Cardiac muscle cell (in vitro differentiated cells and primary cell): ENCODE measurements around the gene TMEM179B. TPM values are rescaled to one million over a fixed set of nuclear protein-coding genes. Genes with fewer than 3 reads are reported as not detected.

Experiments used
- DNase-seq, 2 donors: peaks; one replicate each; pipeline versions ENCODE4 v3.0.0 to v3.0.0-alpha.2; 2010 to 2017; ENCODE audit warnings: low read depth in 1 of 2, low spot score in 1 of 2
- H3K27ac ChIP-seq: fragments of 200-600 bp; sonication (generic); 2 replicates; pipeline ENCODE4 v1.5.1; 2016
- H3K27me3 ChIP-seq: fragments of 200-600 bp; sonication (generic); 2 replicates; pipeline ENCODE4 v1.6.0; 2016; ENCODE audit warnings: control low read depth
- H3K36me3 ChIP-seq: fragments of 200-600 bp; sonication (generic); 2 replicates; pipeline ENCODE4 v1.5.1; 2016; ENCODE audit warnings: control low read depth
- H3K4me1 ChIP-seq: fragments of 200-600 bp; sonication (generic); 2 replicates; pipeline ENCODE4 v1.8.1; 2017; ENCODE audit warnings: low read depth, mild to moderate bottlenecking, mixed run types
- H3K4me3 ChIP-seq: fragments of 200-600 bp; sonication (generic); 2 replicates; pipeline ENCODE4 v1.5.1; 2016; ENCODE audit warnings: mild to moderate bottlenecking
- H3K9me3 ChIP-seq: fragments of 200-600 bp; sonication (generic); 2 replicates; pipeline ENCODE4 v1.5.1; 2017; ENCODE audit warnings: low read depth, mild to moderate bottlenecking, control low read depth
- CTCF ChIP-seq: IDR thresholded peaks from 2 replicates; pipeline ENCODE4 v1.5.1; 2012; ENCODE audit warnings: low read depth, mild to moderate bottlenecking, low read length
- polyA plus RNA-seq: library from polyadenylated mRNA; unstranded; fragments of >200 nt; fragmentation: Nextera tagmentation; extraction: Ambion mirVana; gene quantifications from 2 replicates; pipeline ENCODE4 v1.2.1, GENCODE V29; 2016
- total RNA-seq: library from RNA; depleted of rRNA; stranded (reverse); fragments of >200 nt; gene quantifications from 2 replicates; pipeline ENCODE4 v1.2.3, GENCODE V29; 2016

Gene TMEM179B
- total and polyA plus RNA-seq, 2 experiments from 2014 or later, result 34.2 to 81.8 TPM

GRCh38 chr11:62804310-62805075 is 17.3 kb downstream of the TMEM179B start:
- DNase-seq, result peak in 1 of 2 donors; percentile 58
- no peak for TF ChIP-seq CTCF
- Histone ChIP-seq H3K36me3 (peaks cover 32% of the 10 kb centered on the region), H3K27me3 (no peaks in the 10 kb centered on the region), H3K27ac (peak overlapping the region; percentile 88), H3K4me3 (peak overlapping the region; percentile 82), H3K4me1 (peaks cover 18% of the 10 kb centered on the region), H3K9me3 (no peaks in the 10 kb centered on the region)

- no peak for TF ChIP-seq CTCF
- no peaks in the 10 kb centered on the region for H3K27me3 ChIP-seq
- peak within 1 kb of the TSS; percentile 93 for H3K27ac ChIP-seq
Measured at GRCh38 chr11:62805076-62805892, 18.1 kb downstream of the TMEM179B start, which contains the start of gene NXF1. NXF1 (minus strand) TSS chr11:62805440; CDS start chr11:62805356, 84 bp downstream.

GRCh38 chr11:62805961-62806441 is 18.8 kb downstream of the TMEM179B start:
- DNase-seq, result peak in 1 of 2 donors; percentile 16
- no peaks in the 10 kb centered on the region for H3K9me3 ChIP-seq
- H3K36me3 ChIP-seq, result peaks cover 20% of the 10 kb centered on the region
- H3K4me3 ChIP-seq, result peak overlapping the region; percentile 82
- H3K27ac ChIP-seq, result peak overlapping the region; percentile 93
- no peak for TF ChIP-seq CTCF
- H3K27me3 ChIP-seq, result no peaks in the 10 kb centered on the region
- peaks cover 18% of the 10 kb centered on the region for H3K4me1 ChIP-seq

More at GRCh38 chr11:62805076-62805892, 18.1 kb downstream of the TMEM179B start, which contains the start of gene NXF1:
- Histone ChIP-seq H3K9me3 (no peaks in the 10 kb centered on the region), H3K4me3 (peak within 1 kb of the TSS; percentile 82), H3K4me1 (peaks cover 18% of the 10 kb centered on the region), H3K36me3 (peaks cover 25% of the 10 kb centered on the region)
- peak; percentile 97 for DNase-seq

- no peaks in the 10 kb centered on the region for H3K9me3 ChIP-seq
- H3K4me3 ChIP-seq, result no peak overlapping the region
- DNase-seq, result peak; percentile 47 to 58
- peaks cover 13% of the 10 kb centered on the region for H3K36me3 ChIP-seq
- H3K4me1 ChIP-seq, result peaks cover 18% of the 10 kb centered on the region
- H3K27me3 ChIP-seq, result no peaks in the 10 kb centered on the region
- TF ChIP-seq CTCF, result no peak
- H3K27ac ChIP-seq, result peak overlapping the region; percentile 93
Measured at GRCh38 chr11:62806611-62807121, 19.5 kb downstream of the TMEM179B start.

- Histone ChIP-seq H3K27ac (peak overlapping the region; percentile 3), H3K4me1 (peaks cover 17% of the 10 kb centered on the region), H3K4me3 (no peak overlapping the region), H3K9me3 (no peaks in the 10 kb centered on the region), H3K36me3 (peaks cover 3% of the 10 kb centered on the region), H3K27me3 (no peaks in the 10 kb centered on the region)
- TF ChIP-seq CTCF, result no peak
- no peak for DNase-seq
Measured at GRCh38 chr11:62810748-62811147, 23.5 kb downstream of the TMEM179B start.
